ENCODE data around the gene ADI1. TPM values are rescaled to one million over a fixed set of nuclear protein-coding genes. Genes with fewer than 3 reads are reported as not detected.

The ADI1 gene
- total RNA-seq, 1 experiment from 2014 or later: 69.2 TPM

DNA sequence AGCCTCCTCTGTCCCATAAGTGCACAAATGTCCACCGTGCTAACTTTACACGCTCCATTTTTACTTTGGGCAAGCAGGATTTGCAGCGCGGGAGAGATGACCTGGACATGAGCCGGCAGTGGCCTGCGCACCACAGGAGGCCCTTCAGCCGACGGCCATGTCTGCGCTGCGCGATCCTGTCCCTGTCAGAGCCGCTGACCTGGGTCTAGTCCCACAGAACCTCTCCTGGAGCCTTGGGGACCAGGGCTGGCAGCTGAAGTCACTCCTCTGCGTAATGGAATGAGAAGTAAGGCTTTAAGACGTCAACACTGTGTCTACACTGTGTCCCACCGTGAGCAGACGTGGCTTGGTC is 29.6 kb downstream of the ADI1 start:
- no peak for DNase-seq
- ChIA-PET POLR2A (no interaction called here), CTCF (no interaction called here)
- Mint-ChIP-seq H3K9me3 (ENCODE audit: unreplicated experiment) (no peaks in the 10 kb centered on the region), H3K27me3 (ENCODE audit: insufficient read depth, unreplicated experiment) (no peaks in the 10 kb centered on the region), H3K4me3 (ENCODE audit: unreplicated experiment) (no peak overlapping the region), H3K36me3 (ENCODE audit: insufficient read depth, unreplicated experiment) (peaks cover 5% of the 10 kb centered on the region), H3K4me1 (ENCODE audit: low read depth, unreplicated experiment) (no peaks in the 10 kb centered on the region), H3K27ac (ENCODE audit: unreplicated experiment) (no peak overlapping the region)
- no peaks in the 10 kb centered on the region for H3K36me3 ChIP-seq (ENCODE audit: control insufficient read depth, insufficient read depth, low read length)
- H3K4me3 ChIP-seq (ENCODE audit: low read depth, low read length): no peak overlapping the region
- H3K9me3 ChIP-seq: no peaks in the 10 kb centered on the region
- H3K4me1 ChIP-seq: no peaks in the 10 kb centered on the region
- H3K27me3 ChIP-seq (replicated peaks; ENCODE audit: control insufficient read depth, insufficient read depth, low read length): no peaks in the 10 kb centered on the region
- intact Hi-C loops (cut with micrococcal nuclease; ENCODE audit: unreplicated experiment): no loop called here
- no TSS peak for BruUV-seq (replicated peaks)
- TF ChIP-seq, protein P1, sequence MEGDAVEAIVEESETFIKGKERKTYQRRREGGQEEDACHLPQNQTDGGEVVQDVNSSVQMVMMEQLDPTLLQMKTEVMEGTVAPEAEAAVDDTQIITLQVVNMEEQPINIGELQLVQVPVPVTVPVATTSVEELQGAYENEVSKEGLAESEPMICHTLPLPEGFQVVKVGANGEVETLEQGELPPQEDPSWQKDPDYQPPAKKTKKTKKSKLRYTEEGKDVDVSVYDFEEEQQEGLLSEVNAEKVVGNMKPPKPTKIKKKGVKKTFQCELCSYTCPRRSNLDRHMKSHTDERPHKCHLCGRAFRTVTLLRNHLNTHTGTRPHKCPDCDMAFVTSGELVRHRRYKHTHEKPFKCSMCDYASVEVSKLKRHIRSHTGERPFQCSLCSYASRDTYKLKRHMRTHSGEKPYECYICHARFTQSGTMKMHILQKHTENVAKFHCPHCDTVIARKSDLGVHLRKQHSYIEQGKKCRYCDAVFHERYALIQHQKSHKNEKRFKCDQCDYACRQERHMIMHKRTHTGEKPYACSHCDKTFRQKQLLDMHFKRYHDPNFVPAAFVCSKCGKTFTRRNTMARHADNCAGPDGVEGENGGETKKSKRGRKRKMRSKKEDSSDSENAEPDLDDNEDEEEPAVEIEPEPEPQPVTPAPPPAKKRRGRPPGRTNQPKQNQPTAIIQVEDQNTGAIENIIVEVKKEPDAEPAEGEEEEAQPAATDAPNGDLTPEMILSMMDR (IDR thresholded peaks at IDR 0.05; ENCODE audit: insufficient read depth in 1 of 2, low read depth in 1 of 2, low read length in 1 of 2, severe bottlenecking in 1 of 2, unreplicated experiment in 1 of 2): no peak

DNA sequence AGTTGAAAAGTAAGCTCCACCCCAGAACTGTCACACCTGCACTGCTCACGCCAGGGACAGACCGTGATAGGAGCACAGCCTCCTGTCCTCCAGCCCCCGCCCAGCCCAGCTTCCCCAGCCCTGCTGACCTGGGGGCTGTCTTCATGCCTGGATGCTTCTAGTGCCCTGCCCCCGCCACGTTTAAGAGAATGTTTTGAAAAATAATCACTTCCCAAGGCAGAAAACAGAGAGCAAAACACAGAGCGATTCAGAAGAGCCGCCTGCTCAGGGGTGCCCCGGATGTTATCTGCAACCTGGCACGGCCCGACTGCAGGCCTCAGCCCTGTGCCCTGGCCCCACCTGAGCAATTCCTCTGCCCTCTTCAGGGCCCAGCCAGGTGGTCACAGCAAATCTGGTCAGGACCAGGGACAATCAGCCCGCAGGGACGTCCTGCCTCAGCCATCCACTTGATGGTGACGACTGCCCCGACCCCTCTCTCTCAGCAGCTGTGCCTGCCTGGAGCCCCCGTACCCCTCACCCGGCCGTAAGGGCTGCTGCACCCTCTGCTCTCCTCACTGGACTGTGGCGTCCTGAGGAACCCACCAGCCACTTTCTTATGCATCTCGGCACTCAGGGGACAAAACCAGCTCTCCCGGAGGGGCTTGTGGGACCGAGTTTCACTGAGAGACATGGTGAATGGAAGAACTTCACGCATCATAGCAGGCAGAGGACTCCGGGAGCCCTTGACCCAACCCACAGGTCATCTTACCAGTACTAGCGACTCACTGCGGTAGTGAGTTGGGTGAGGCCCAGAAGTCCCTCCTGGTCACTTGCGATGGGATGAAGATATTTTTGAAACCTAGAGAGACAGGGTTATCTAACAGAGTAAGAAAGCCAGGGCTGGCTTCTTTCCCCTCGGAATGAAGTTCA is 30.2 kb downstream of the ADI1 start:
- H3K27me3 ChIP-seq (replicated peaks; ENCODE audit: control insufficient read depth, insufficient read depth, low read length): no peaks in the 10 kb centered on the region
- H3K27ac Mint-ChIP-seq (ENCODE audit: unreplicated experiment): no peak overlapping the region

DNA sequence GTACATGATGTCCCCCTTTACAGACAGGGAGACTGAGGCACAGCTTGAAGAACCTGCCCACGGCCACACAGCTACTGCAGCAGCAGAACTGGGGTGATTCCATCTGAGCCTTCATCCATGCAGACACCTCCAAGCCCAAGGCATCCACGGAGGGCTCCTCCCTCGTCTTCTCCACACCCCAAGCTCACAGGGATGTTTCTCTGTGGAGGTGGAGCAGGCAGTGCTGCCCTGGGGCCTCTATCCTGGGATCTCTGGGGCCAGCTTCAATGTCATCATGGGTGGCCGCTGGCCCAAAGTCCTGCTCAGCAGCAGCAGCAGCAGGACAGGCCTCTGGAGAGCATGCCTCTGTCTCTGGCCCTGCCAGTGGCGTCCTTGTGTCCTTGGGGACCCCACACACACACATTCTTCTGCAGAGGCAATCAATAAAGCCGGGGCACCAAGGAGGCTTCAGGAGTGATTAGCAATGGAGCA is 31.2 kb downstream of the ADI1 start:
- no peaks in the 10 kb centered on the region for H3K36me3 ChIP-seq (ENCODE audit: control insufficient read depth, insufficient read depth, low read length)
- H3K27me3 Mint-ChIP-seq (ENCODE audit: insufficient read depth, unreplicated experiment): no peaks in the 10 kb centered on the region
- H3K4me3 ChIP-seq (ENCODE audit: low read depth, low read length): no peak overlapping the region
- BruUV-seq (replicated peaks): no TSS peak
- intact Hi-C loops (cut with micrococcal nuclease; ENCODE audit: unreplicated experiment): no loop called here
- CTCF ChIA-PET: no interaction called here
- no peaks in the 10 kb centered on the region for H3K27me3 ChIP-seq (replicated peaks; ENCODE audit: control insufficient read depth, insufficient read depth, low read length)
- POLR2A ChIA-PET: no interaction called here
- no peak overlapping the region for H3K27ac Mint-ChIP-seq (ENCODE audit: unreplicated experiment)
- H3K9me3 ChIP-seq: no peaks in the 10 kb centered on the region
- peaks cover 7% of the 10 kb centered on the region for H3K4me1 ChIP-seq
- TF ChIP-seq, protein P1 (IDR thresholded peaks at IDR 0.05; ENCODE audit: insufficient read depth in 1 of 2, low read depth in 1 of 2, low read length in 1 of 2, severe bottlenecking in 1 of 2, unreplicated experiment in 1 of 2): no peak
- no peaks in the 10 kb centered on the region for H3K9me3 Mint-ChIP-seq (ENCODE audit: unreplicated experiment)
- H3K4me1 Mint-ChIP-seq (ENCODE audit: low read depth, unreplicated experiment): peaks cover 5% of the 10 kb centered on the region
- DNase-seq: no peak
- peaks cover 9% of the 10 kb centered on the region for H3K36me3 Mint-ChIP-seq (ENCODE audit: insufficient read depth, unreplicated experiment)
- H3K4me3 Mint-ChIP-seq (ENCODE audit: unreplicated experiment): no peak overlapping the region

More for the DNA sequence above, 30.2 kb downstream of the ADI1 start:
- H3K4me1 Mint-ChIP-seq (ENCODE audit: low read depth, unreplicated experiment): no peaks in the 10 kb centered on the region
- peaks cover 5% of the 10 kb centered on the region for H3K36me3 Mint-ChIP-seq (ENCODE audit: insufficient read depth, unreplicated experiment)
- BruUV-seq (replicated peaks): no TSS peak
- TF ChIP-seq, protein P1 (IDR thresholded peaks at IDR 0.05; ENCODE audit: insufficient read depth in 1 of 2, low read depth in 1 of 2, low read length in 1 of 2, severe bottlenecking in 1 of 2, unreplicated experiment in 1 of 2): no peak
- CTCF ChIA-PET: no interaction called here
- DNase-seq: no peak
- intact Hi-C loops (cut with micrococcal nuclease; ENCODE audit: unreplicated experiment): no loop called here
- no peaks in the 10 kb centered on the region for H3K27me3 Mint-ChIP-seq (ENCODE audit: insufficient read depth, unreplicated experiment)
- H3K9me3 Mint-ChIP-seq (ENCODE audit: unreplicated experiment): no peaks in the 10 kb centered on the region
- POLR2A ChIA-PET: no interaction called here
- Histone ChIP-seq H3K4me1 (peaks cover under 1% of the 10 kb centered on the region; the same call in 1 of the 2 replicates), H3K9me3 (no peaks in the 10 kb centered on the region), H3K36me3 (ENCODE audit: control insufficient read depth, insufficient read depth, low read length) (no peaks in the 10 kb centered on the region), H3K4me3 (ENCODE audit: low read depth, low read length) (no peak overlapping the region)
- no peak overlapping the region for H3K4me3 Mint-ChIP-seq (ENCODE audit: unreplicated experiment)

Data from Caco-2 (cell line).